Left lung (tissue), 14 donors: Measurements from ENCODE around the gene CCNG2. TPM values are rescaled to one million over a fixed set of nuclear protein-coding genes. Genes with fewer than 3 reads are reported as not detected.
A peak's percentile ranks its signal among the peaks of the same experiment; 100 is the strongest.

ENCODE experiments used
- ATAC-seq: fragments of 200-7000 bp; cut with Tn5 transposase; one replicate; pipeline ENCODE4 v1.9.1; 2020; ENCODE audit warnings: moderate library complexity
- DNase-seq, 4 donors: peaks; one replicate each; pipeline ENCODE4 v3.0.0-alpha.2; 2013 to 2020
- H3K27ac ChIP-seq, 2 donors: fragments of 200-600 bp; sonication (generic) in 1 of 2; one replicate each; pipeline versions ENCODE4 v1.5.0 to v1.8.0; 2020 to 2021
- H3K27me3 ChIP-seq, 2 donors: fragments of 200-600 bp; sonication (generic) in 1 of 2; one replicate each; pipeline versions ENCODE4 v1.5.0 to v1.8.0; 2020 to 2021
- H3K36me3 ChIP-seq, 2 donors: fragments of 200-600 bp; sonication (generic) in 1 of 2; one replicate each; pipeline versions ENCODE4 v1.5.0 to v1.8.0; 2020 to 2021
- H3K4me1 ChIP-seq, 2 donors: fragments of 200-600 bp; one replicate each; pipeline ENCODE4 v1.8.0; 2021
- H3K4me3 ChIP-seq, 2 donors: fragments of 200-600 bp; sonication (generic) in 1 of 2; one replicate each; pipeline versions ENCODE4 v1.5.0 to v1.8.0; 2020 to 2021; ENCODE audit warnings: mild to moderate bottlenecking in 1 of 2
- H3K9me3 ChIP-seq, 2 donors: fragments of 200-600 bp; sonication (generic) in 1 of 2; one replicate each; pipeline versions ENCODE4 v1.5.0 to v1.8.0; 2020 to 2021
- intact Hi-C, 2 donors: fragments of 100-400 bp; cut with DNase I; formaldehyde crosslinking; loops; one replicate each; pipeline versions ENCODE4 v1.11.2 to v1.14.2; 2022
- long read RNA-seq, 12 donors: library from polyadenylated mRNA in 2 of 12; unstranded in 2 of 12; transcript quantifications; one replicate each; pipeline ENCODE4 v2.0.0 and lab custom pipeline, GENCODE V29; 2019 to 2026
- polyA plus RNA-seq, 6 donors: library from polyadenylated mRNA; unstranded; fragments of 120-200 nt; gene quantifications; one replicate each; pipeline ENCODE4 v1.2.1, GENCODE V29; 2013; ENCODE audit not compliant: insufficient read length in 6 of 6
- total RNA-seq, 2 donors: library from RNA; stranded (reverse); fragmentation: NEBNext Ultra II Directional; extraction: Animal tissue kit (Norgen Biotek cat#: 25700); gene quantifications; one replicate each; pipeline ENCODE4 v1.2.1, GENCODE V29; 2021
- TF ChIP-seq, protein P1 (sequence below), 2 donors: fragments of 200-600 bp; sonication (generic) in 1 of 2; IDR thresholded peaks; one replicate each; pipeline versions ENCODE4 v1.5.0 to v1.8.0; 2021; ENCODE audit warnings: antibody characterized with exemption in 2 of 2
- donor health status: DM: no; HTN: yes; CAD: no.
- donor health status: DM: no; HTN: no; CAD: no.

Gene CCNG2, protein sequence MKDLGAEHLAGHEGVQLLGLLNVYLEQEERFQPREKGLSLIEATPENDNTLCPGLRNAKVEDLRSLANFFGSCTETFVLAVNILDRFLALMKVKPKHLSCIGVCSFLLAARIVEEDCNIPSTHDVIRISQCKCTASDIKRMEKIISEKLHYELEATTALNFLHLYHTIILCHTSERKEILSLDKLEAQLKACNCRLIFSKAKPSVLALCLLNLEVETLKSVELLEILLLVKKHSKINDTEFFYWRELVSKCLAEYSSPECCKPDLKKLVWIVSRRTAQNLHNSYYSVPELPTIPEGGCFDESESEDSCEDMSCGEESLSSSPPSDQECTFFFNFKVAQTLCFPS
- total RNA-seq (10 to 100 TPM; 31.6 to 45.4 TPM), polyA plus RNA-seq (100 to 1,000 TPM in 5 of 6 donors, 10 to 100 TPM in 1; 87.9 to 136 (median 111) TPM)
- long read RNA-seq, donor 1, full-length matches to known transcripts, result 24 of 43 reads
- long read RNA-seq, donor 1, partial matches to known transcripts, result 12 of 43 reads
- long read RNA-seq, donor 1, other reads (novel, unspliced or antisense), result 7 of 43 reads
- long read RNA-seq, donor 2, full-length matches to known transcripts, result 18 of 160 reads
- long read RNA-seq, donor 2, partial matches to known transcripts, result 142 of 160 reads
- long read RNA-seq, donor 2, other reads (novel, unspliced or antisense), result 0 of 160 reads
- long read RNA-seq, donor 3, full-length matches to known transcripts, result 19 of 24 reads
- long read RNA-seq, donor 3, partial matches to known transcripts, result 5 of 24 reads
- long read RNA-seq, donor 3, other reads (novel, unspliced or antisense), result 0 of 24 reads
- long read RNA-seq, donor 4, result 0 reads
- long read RNA-seq, donor 5, full-length matches to known transcripts, result 11 of 16 reads
- long read RNA-seq, donor 5, partial matches to known transcripts, result 0 of 16 reads
- long read RNA-seq, donor 5, other reads (novel, unspliced or antisense), result 5 of 16 reads
- long read RNA-seq, donor 6, full-length matches to known transcripts, result 15 of 114 reads
- long read RNA-seq, donor 6, partial matches to known transcripts, result 99 of 114 reads
- long read RNA-seq, donor 6, other reads (novel, unspliced or antisense), result 0 of 114 reads
- long read RNA-seq, donor 7, full-length matches to known transcripts, result 7 of 7 reads
- long read RNA-seq, donor 7, partial matches to known transcripts, result 0 of 7 reads
- long read RNA-seq, donor 7, other reads (novel, unspliced or antisense), result 0 of 7 reads
- long read RNA-seq, donor 8, full-length matches to known transcripts, result 17 of 17 reads
- long read RNA-seq, donor 8, partial matches to known transcripts, result 0 of 17 reads
- long read RNA-seq, donor 8, other reads (novel, unspliced or antisense), result 0 of 17 reads
- long read RNA-seq, donor 9, result 0 reads
- long read RNA-seq, donor 10, partial matches to known transcripts, result 0 of 1 reads
- long read RNA-seq, donor 10, other reads (novel, unspliced or antisense), result 1 of 1 reads
- long read RNA-seq, donor 11, full-length matches to known transcripts, result 16 of 88 reads
- long read RNA-seq, donor 11, partial matches to known transcripts, result 72 of 88 reads
- long read RNA-seq, donor 11, other reads (novel, unspliced or antisense), result 0 of 88 reads
- long read RNA-seq, donor 12, full-length matches to known transcripts, result 4 of 4 reads
- long read RNA-seq, donor 12, partial matches to known transcripts, result 0 of 4 reads
- long read RNA-seq, donor 12, other reads (novel, unspliced or antisense), result 0 of 4 reads

DNA sequence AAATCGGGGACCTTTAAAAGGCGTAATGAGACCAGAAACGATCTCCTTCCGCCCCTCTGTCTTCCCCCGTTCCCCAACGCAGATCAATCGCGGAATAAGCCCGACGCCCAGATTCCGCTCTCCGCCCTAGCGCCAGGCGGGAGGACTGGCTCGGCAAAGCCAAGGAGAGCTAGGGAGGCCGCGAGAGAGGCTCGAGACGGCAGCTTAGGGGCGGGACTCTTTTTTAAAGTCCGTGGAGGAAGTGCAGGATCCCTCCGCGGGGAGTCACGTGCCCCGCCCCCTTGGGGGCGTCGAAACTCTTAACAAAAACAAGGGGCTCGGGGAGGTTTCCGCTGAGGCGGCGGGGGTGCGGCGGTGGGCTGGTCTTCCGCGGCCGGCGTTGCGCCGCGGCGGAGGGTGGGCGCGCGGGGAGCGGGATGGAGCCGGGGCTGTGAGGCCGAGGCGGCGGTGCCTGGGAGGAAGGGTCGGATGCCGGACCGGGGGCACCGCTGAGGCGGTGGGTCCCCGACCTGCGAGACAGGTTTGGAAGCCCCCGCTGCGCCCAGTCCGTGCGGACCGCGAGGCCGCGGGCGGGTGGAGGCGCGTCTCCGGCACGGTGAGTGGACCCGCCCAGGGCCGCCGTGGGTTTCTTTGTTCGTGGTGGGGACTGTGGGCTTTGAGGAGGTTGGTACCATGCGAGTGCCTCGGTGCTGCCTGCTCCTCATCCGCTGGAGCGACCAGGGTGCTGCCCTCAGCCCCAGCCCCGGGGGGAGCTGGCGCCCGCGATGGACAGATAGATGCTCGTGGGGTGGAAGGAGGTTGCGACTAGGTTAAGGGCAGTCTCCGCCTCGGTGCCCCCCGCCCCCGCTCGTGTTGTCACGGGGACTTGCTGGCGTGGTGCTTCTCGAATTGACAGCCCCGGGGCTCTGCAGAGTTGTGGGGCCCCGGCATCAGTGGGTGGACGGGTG lies at the start of gene CCNG2:
CCNG2 (plus strand) TSS at position 296 of the 947 bp plus-strand sequence. CDS start 1,326 bp downstream, outside the sequence.
- no peaks in the 10 kb centered on the region for H3K9me3 ChIP-seq
- DNase-seq (peak; percentile 89 to 99 (median 93)), ATAC-seq (peak; percentile 58)
- H3K27ac ChIP-seq, result peak within 1 kb of the TSS; percentile 94 to 95
- no peaks in the 10 kb centered on the region for H3K27me3 ChIP-seq
- peak within 1 kb of the TSS; percentile 97 to 99 for H3K4me3 ChIP-seq
- peaks cover 0 to 16% of the 10 kb centered on the region in 2 donors for H3K36me3 ChIP-seq
- TF ChIP-seq, protein P1, sequence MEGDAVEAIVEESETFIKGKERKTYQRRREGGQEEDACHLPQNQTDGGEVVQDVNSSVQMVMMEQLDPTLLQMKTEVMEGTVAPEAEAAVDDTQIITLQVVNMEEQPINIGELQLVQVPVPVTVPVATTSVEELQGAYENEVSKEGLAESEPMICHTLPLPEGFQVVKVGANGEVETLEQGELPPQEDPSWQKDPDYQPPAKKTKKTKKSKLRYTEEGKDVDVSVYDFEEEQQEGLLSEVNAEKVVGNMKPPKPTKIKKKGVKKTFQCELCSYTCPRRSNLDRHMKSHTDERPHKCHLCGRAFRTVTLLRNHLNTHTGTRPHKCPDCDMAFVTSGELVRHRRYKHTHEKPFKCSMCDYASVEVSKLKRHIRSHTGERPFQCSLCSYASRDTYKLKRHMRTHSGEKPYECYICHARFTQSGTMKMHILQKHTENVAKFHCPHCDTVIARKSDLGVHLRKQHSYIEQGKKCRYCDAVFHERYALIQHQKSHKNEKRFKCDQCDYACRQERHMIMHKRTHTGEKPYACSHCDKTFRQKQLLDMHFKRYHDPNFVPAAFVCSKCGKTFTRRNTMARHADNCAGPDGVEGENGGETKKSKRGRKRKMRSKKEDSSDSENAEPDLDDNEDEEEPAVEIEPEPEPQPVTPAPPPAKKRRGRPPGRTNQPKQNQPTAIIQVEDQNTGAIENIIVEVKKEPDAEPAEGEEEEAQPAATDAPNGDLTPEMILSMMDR (IDR thresholded peaks at IDR 0.05), result no peak
- H3K4me1 ChIP-seq, result peaks cover 8 to 24% of the 10 kb centered on the region in 2 donors
- intact Hi-C loops, result loop anchor here in 1 of 2 donors (10.0 kb wide), 1 partner anchor 62 kb away; no protein-coding TSS in a partner anchor

GRCh38 chr4:77110730-77111129 lies 46.3 kb upstream of the CCNG2 start:
- no peak for ATAC-seq
- H3K27ac ChIP-seq, result no peak overlapping the region
- no peak for DNase-seq
- no peaks in the 10 kb centered on the region for H3K4me1 ChIP-seq
- TF ChIP-seq, protein P1 (IDR thresholded peaks at IDR 0.05), result no peak
- H3K27me3 ChIP-seq, result no peaks in the 10 kb centered on the region
- H3K4me3 ChIP-seq, result no peak overlapping the region
- no peaks in the 10 kb centered on the region for H3K36me3 ChIP-seq
- no peaks in the 10 kb centered on the region for H3K9me3 ChIP-seq
- intact Hi-C loops, result no loop called here

DNA sequence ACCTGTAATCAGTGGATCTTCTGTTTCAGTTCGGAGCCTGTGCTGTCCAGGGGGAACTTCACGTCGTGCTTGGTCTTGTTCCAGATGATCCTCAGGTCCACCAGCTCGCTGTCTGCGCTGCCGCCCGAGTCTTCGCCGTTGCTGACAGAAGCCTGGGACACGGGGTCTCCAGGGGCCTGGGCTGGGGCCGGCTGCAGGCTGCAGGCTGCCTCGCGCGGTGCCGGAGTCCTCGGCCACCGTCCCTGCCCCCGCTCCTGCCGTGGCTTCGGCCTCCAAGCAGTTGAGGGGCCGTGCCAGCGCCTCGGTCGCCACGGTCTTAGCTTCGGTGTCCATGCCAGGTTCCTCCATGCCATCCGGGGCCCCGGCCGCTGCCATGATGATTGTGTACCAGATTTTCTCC lies 43.9 kb upstream of the CCNG2 start:
- DNase-seq, result peak in 1 of 4 donors; percentile 73
- no peak overlapping the region for H3K27ac ChIP-seq
- H3K36me3 ChIP-seq, result no peaks in the 10 kb centered on the region
- TF ChIP-seq, protein P1 (IDR thresholded peaks at IDR 0.05), result no peak
- no peaks in the 10 kb centered on the region for H3K9me3 ChIP-seq
- H3K27me3 ChIP-seq, result no peaks in the 10 kb centered on the region
- H3K4me3 ChIP-seq, result no peak overlapping the region
- ATAC-seq, result no peak
- intact Hi-C loops, result no loop called here
- no peaks in the 10 kb centered on the region for H3K4me1 ChIP-seq

DNA sequence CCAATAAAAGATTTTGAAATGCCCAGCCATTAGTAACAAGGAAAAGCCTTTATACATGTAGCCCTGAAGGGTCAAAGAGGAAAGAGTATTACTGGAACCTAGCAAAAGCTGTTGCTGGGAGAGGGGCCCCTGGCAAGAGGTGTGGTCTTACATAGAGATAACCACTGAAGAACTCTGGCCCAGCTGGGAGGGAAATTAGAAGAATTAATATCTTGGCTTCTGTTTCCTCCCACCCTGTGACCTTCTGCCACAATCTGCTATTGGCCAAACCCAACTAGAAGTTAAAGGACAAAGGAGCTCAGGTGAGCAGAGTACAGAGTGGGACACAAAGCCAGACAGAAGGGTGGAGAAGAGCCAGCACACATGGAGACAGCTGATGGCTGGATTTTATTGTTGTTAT lies 39.3 kb upstream of the CCNG2 start:
- H3K27ac ChIP-seq, result no peak overlapping the region
- TF ChIP-seq, protein P1 (IDR thresholded peaks at IDR 0.05), result no peak
- DNase-seq (no peak), ATAC-seq (no peak)
- intact Hi-C loops, result no loop called here
- no peak overlapping the region for H3K4me3 ChIP-seq
- no peaks in the 10 kb centered on the region for H3K36me3 ChIP-seq
- H3K27me3 ChIP-seq, result no peaks in the 10 kb centered on the region
- no peaks in the 10 kb centered on the region for H3K4me1 ChIP-seq
- H3K9me3 ChIP-seq, result no peaks in the 10 kb centered on the region
